HepG2 (cell line): ENCODE measurements around the gene TSPAN31. TPM values are rescaled to one million over a fixed set of nuclear protein-coding genes. Genes with fewer than 3 reads are reported as not detected.
A peak's percentile ranks its signal among the peaks of the same experiment; 100 is the strongest.

Experiments used
- AGO2 ChIP-seq: fragments of 200-400 bp; formaldehyde crosslinking; optimal IDR thresholded peaks from 2 replicates; pipeline ENCODE3; 2017; ENCODE audit warnings: mild to moderate bottlenecking, low read depth, low read length, moderate library complexity
- GLMP ChIP-seq: sonication (generic); formaldehyde crosslinking; IDR thresholded peaks from 2 replicates; pipeline ENCODE4 v1.9.0; 2021; ENCODE audit warnings: missing genetic modification reagents, mild to moderate bottlenecking, borderline replicate concordance
- GTF2F1 ChIP-seq: fragments of 150-350 bp; IDR thresholded peaks from 2 replicates; pipeline ENCODE4 v1.6.1; 2014; ENCODE audit warnings: low read length
- IKZF1 ChIP-seq: fragments of 450-650 bp; IDR thresholded peaks from 2 replicates; pipeline ENCODE4 v1.7.1; 2016
- MAFF ChIP-seq: IDR thresholded peaks from 2 replicates; pipeline ENCODE4 v1.6.1; 2011; ENCODE audit warnings: low read depth, low read length, improper control_type of control experiment
- MEIS2 ChIP-seq: sonication (generic); formaldehyde crosslinking; IDR thresholded peaks from 2 replicates; pipeline ENCODE4 v1.9.0; 2021; ENCODE audit warnings: mild to moderate bottlenecking, missing genetic modification reagents
- MLX ChIP-seq: IDR thresholded peaks from 2 replicates; pipeline ENCODE4 v1.6.1; 2016
- MXD1 ChIP-seq: sonication (generic); formaldehyde crosslinking; IDR thresholded peaks from 2 replicates; pipeline ENCODE4 v1.4.0; 2020; ENCODE audit warnings: mild to moderate bottlenecking, missing genetic modification reagents
- PITX1 ChIP-seq: sonication (generic); formaldehyde crosslinking; IDR thresholded peaks from 2 replicates; pipeline ENCODE4 v1.5.1; 2020; ENCODE audit warnings: mild to moderate bottlenecking, missing genetic modification reagents
- POGZ ChIP-seq: sonication (generic); formaldehyde crosslinking; IDR thresholded peaks from 2 replicates; pipeline ENCODE4 v1.4.0; 2020; ENCODE audit warnings: mild to moderate bottlenecking, missing genetic modification reagents
- SNAPC4 ChIP-seq: sonication (generic); formaldehyde crosslinking; IDR thresholded peaks from 2 replicates; pipeline ENCODE4 v1.4.0; 2020; ENCODE audit warnings: mild to moderate bottlenecking, missing genetic modification reagents
- STAT5B ChIP-seq: sonication (generic); formaldehyde crosslinking; IDR thresholded peaks from 2 replicates; pipeline ENCODE4 v1.4.0; 2020; ENCODE audit warnings: missing genetic modification reagents
- TCF12 ChIP-seq, 2 experiments: fragments of 450-650 bp in 1 of 2; sonication (generic) in 1 of 2; formaldehyde crosslinking in 1 of 2; IDR thresholded peaks; 2 replicates each; pipeline versions ENCODE4 v1.6.1 to v1.8.0; 2017 to 2022; ENCODE audit warnings: antibody characterized with exemption in 1 of 2, mild to moderate bottlenecking in 1 of 2, missing genetic modification reagents in 1 of 2, moderate library complexity in 1 of 2
- TERF1 ChIP-seq: sonication (generic); formaldehyde crosslinking; IDR thresholded peaks from 2 replicates; pipeline ENCODE4 v1.8.0; 2022; ENCODE audit warnings: mild to moderate bottlenecking, missing genetic modification reagents, moderate library complexity
- ZNF343 ChIP-seq: sonication (generic); formaldehyde crosslinking; IDR thresholded peaks from 2 replicates; pipeline ENCODE4 v1.4.0; 2020; ENCODE audit warnings: mild to moderate bottlenecking, missing genetic modification reagents
- ZNF513 ChIP-seq: sonication (generic); formaldehyde crosslinking; conservative IDR thresholded peaks from 2 replicates; pipeline ENCODE4 v1.5.0; 2020; ENCODE audit warnings: missing genetic modification reagents
- ZNF558 ChIP-seq: sonication (generic); formaldehyde crosslinking; IDR thresholded peaks from 2 replicates; pipeline ENCODE4 v1.9.0; 2022; ENCODE audit warnings: mild to moderate bottlenecking, missing genetic modification reagents, borderline replicate concordance
- ZNF773 ChIP-seq: sonication (generic); formaldehyde crosslinking; IDR thresholded peaks from 2 replicates; pipeline ENCODE4 v1.4.0; 2020; ENCODE audit warnings: missing genetic modification reagents, borderline replicate concordance
- ZNF781 ChIP-seq: sonication (generic); formaldehyde crosslinking; IDR thresholded peaks from 2 replicates; pipeline ENCODE4 v1.5.1; 2020; ENCODE audit warnings: borderline replicate concordance, mild to moderate bottlenecking, missing genetic modification reagents; ENCODE audit errors: not compliant biosample characterization
- polyA plus RNA-seq, 8 experiments: library from polyadenylated mRNA; depleted of rRNA in 3 of 8; stranded (reverse) in 7 of 8; unstranded in 1 of 8; fragments of >200 nt; fragmentation: Illumina TruSeq in 4 of 8; extraction: Trizol in 4 of 8; gene quantifications; 2 replicates each; pipeline versions ENCODE4 v1.2.1 to v1.2.3, GENCODE V29; 2011 to 2016; ENCODE audit warnings: low read depth in 4 of 8, missing spikeins in 1 of 8, mixed read lengths in 1 of 8; ENCODE audit not compliant: insufficient read depth in 1 of 8
- total RNA-seq, 5 experiments: library from RNA; depleted of rRNA; stranded (reverse); fragments of >200 nt; fragmentation: Illumina TruSeq; extraction: Trizol; gene quantifications; 2 replicates each; pipeline ENCODE4 v1.2.3, GENCODE V29; 2016; ENCODE audit warnings: low read depth in 1 of 5

Gene TSPAN31
- total and polyA plus RNA-seq, 2 of the 13 experiments (the other 11 are each of a cell fraction or from before 2014, with no cell fraction given): 10.4 to 24.6 TPM

GRCh38 chr12:57771873-57772428 is 27.1 kb downstream of the TSPAN31 start, which contains the start of gene METTL1 (continued):
- no peak for TF ChIP-seq TERF1 (CRISPR knock-in tag)
- TF ChIP-seq MXD1 (CRISPR knock-in tag): peak; percentile 99; the same call in 1 of the 2 replicates
- TF ChIP-seq GTF2F1: peak; percentile 55; the same call in 1 of the 2 replicates
- TF ChIP-seq POGZ (CRISPR knock-in tag): peak; percentile 89
- peak; percentile 77 for TF ChIP-seq AGO2
- peak; percentile 75; the same call in 1 of the 2 replicates for TF ChIP-seq ZNF343 (CRISPR knock-in tag)
- 0 out of 2 replicates have a peak, but pooled peaks have one; percentile 5 for TF ChIP-seq STAT5B (CRISPR knock-in tag)
- no peak for TF ChIP-seq SNAPC4 (CRISPR knock-in tag)
- no peak for TF ChIP-seq ZNF773
- no peak for TF ChIP-seq MAFF
- no peak for TF ChIP-seq MEIS2
- TF ChIP-seq MLX (CRISPR knock-in tag): 0 out of 2 replicates have a peak, but pooled peaks have one; percentile 23
- no peak for TF ChIP-seq TCF12 (IDR thresholded peaks at IDR 0.05)
- no peak; the same call in 1 of the 2 replicates for TF ChIP-seq TCF12 (CRISPR knock-in tag; IDR thresholded peaks at IDR 0.05)
- no peak for TF ChIP-seq GLMP (CRISPR knock-in tag)
- no peak for TF ChIP-seq ZNF513 (CRISPR knock-in tag)
- peak; percentile 15; the same call in 1 of the 2 replicates for TF ChIP-seq ZNF558 (CRISPR knock-in tag)
- TF ChIP-seq ZNF781 (CRISPR knock-in tag): no peak
- TF ChIP-seq IKZF1: no peak
- TF ChIP-seq PITX1 (CRISPR knock-in tag): peak; percentile 89
